H1 (cell line): Measurements from ENCODE around the gene VGLL1.

Source experiments
- CTCF ChIP-seq, 3 experiments: IDR thresholded peaks; 1 replicate in 2 of 3; 2 replicates in 1 of 3; pipeline versions ENCODE4 v1.5.1 to v1.6.1; 2011; ENCODE audit warnings: low read length in 3 of 3, mild to moderate bottlenecking in 3 of 3, inconsistent platforms in 2 of 3, low read depth in 1 of 3, moderate library complexity in 1 of 3; ENCODE audit not compliant: insufficient read depth in 1 of 3; ENCODE audit errors: control extremely low read depth in 1 of 3
- EP300 ChIP-seq, 2 experiments: IDR thresholded peaks; 1 replicate in 1 of 2; 2 replicates in 1 of 2; pipeline ENCODE4 v1.6.1; 2011 to 2012; ENCODE audit warnings: low read depth in 2 of 2, low read length in 2 of 2, mild to moderate bottlenecking in 2 of 2, borderline replicate concordance in 1 of 2, inconsistent platforms in 1 of 2, moderate library complexity in 1 of 2
- GABPA ChIP-seq: IDR thresholded peaks from 2 replicates; pipeline ENCODE4 v1.6.1; 2011; ENCODE audit warnings: mild to moderate bottlenecking, low read length, moderate library complexity, borderline replicate concordance; ENCODE audit not compliant: insufficient read depth
- POLR2A ChIP-seq, 2 experiments: IDR thresholded peaks; 1 replicate in 1 of 2; 2 replicates in 1 of 2; pipeline ENCODE4 v1.6.1; 2011; ENCODE audit warnings: low read depth in 2 of 2, low read length in 2 of 2, mild to moderate bottlenecking in 2 of 2; ENCODE audit errors: control extremely low read depth in 1 of 2
- SIN3A ChIP-seq, 2 experiments: IDR thresholded peaks in 1 of 2; conservative IDR thresholded peaks in 1 of 2; 2 replicates each; pipeline ENCODE4 v1.6.1; 2011 to 2012; ENCODE audit warnings: low read length in 2 of 2, improper control_type of control experiment in 1 of 2, low read depth in 1 of 2, mild to moderate bottlenecking in 1 of 2
- SP1 ChIP-seq: IDR thresholded peaks from 2 replicates; pipeline ENCODE4 v1.6.1; 2011; ENCODE audit warnings: low read depth, low read length
- TBP ChIP-seq: IDR thresholded peaks from 2 replicates; pipeline ENCODE4 v1.6.1; 2011; ENCODE audit warnings: low read depth, low read length, improper control_type of control experiment

GRCh38 chrX:136577552-136577951 lies 45.5 kb downstream of the VGLL1 start:
- TF ChIP-seq CTCF (IDR thresholded peaks at IDR 0.05; ENCODE audit: control extremely low read depth in 1 of 3, insufficient read depth in 1 of 3, low read depth in 1 of 3, low read length in 3 of 3): peak; percentile 50 to 72 (median 55)
- no peak for TF ChIP-seq GABPA
- TF ChIP-seq POLR2A (IDR thresholded peaks at IDR 0.05; ENCODE audit: control extremely low read depth in 1 of 2, low read depth in 2 of 2, low read length in 2 of 2): no peak
- TF ChIP-seq TBP: no peak
- TF ChIP-seq EP300 (IDR thresholded peaks at IDR 0.05; ENCODE audit: borderline replicate concordance in 1 of 2, low read depth in 2 of 2, low read length in 2 of 2): no peak
- no peak for TF ChIP-seq SIN3A (conservative IDR thresholded peaks at IDR 0.05 in 1 of 2, IDR thresholded peaks at IDR 0.05 in 1 of 2; ENCODE audit: low read depth in 1 of 2, low read length in 2 of 2)
- no peak for TF ChIP-seq SP1
